Left ventricle myocardium inferior (tissue), 1 donor: Measurements from ENCODE around the gene CENPM. TPM values are rescaled to one million over a fixed set of nuclear protein-coding genes. Genes with fewer than 3 reads are reported as not detected.

Experiments used
- DNase-seq: peaks from one replicate; pipeline ENCODE4 v3.0.0-alpha.2; 2020
- H3K27ac ChIP-seq: fragments of 200-600 bp; replicated peaks from 2 replicates; pipeline ENCODE4 v1.8.0; 2021
- H3K27me3 ChIP-seq: fragments of 200-600 bp; 2 replicates; pipeline ENCODE4 v1.8.0; 2021; ENCODE audit warnings: low read depth
- H3K36me3 ChIP-seq: fragments of 200-600 bp; 2 replicates; pipeline ENCODE4 v1.8.0; 2021
- H3K4me1 ChIP-seq: fragments of 200-600 bp; 2 replicates; pipeline ENCODE4 v1.8.0; 2021
- H3K4me3 ChIP-seq: fragments of 200-600 bp; 2 replicates; pipeline ENCODE4 v1.8.0; 2021; ENCODE audit warnings: mild to moderate bottlenecking, moderate library complexity
- H3K9me3 ChIP-seq: fragments of 200-600 bp; replicated peaks from 2 replicates; pipeline ENCODE4 v1.8.0; 2021
- intact Hi-C: fragments of 100-400 bp; cut with micrococcal nuclease; formaldehyde crosslinking; loops from one replicate; pipeline ENCODE4 v1.11.0; 2022
- total RNA-seq: library from RNA; stranded (reverse); fragmentation: NEBNext Ultra II Directional; extraction: Animal tissue kit (Norgen Biotek cat#: 25700); gene quantifications from one replicate; pipeline ENCODE4 v1.2.1, GENCODE V29; 2021
- TF ChIP-seq, protein P1 (sequence below): fragments of 200-600 bp; IDR thresholded peaks from 2 replicates; pipeline ENCODE4 v1.8.0; 2021; ENCODE audit warnings: antibody characterized with exemption, mild to moderate bottlenecking, borderline replicate concordance
- donor health status: DM: no; HTN: yes; CAD: no; lungs with severe emphysema.

Gene CENPM
- total RNA-seq, 1 donor from 2014 or later, result 0.47 TPM

DNA sequence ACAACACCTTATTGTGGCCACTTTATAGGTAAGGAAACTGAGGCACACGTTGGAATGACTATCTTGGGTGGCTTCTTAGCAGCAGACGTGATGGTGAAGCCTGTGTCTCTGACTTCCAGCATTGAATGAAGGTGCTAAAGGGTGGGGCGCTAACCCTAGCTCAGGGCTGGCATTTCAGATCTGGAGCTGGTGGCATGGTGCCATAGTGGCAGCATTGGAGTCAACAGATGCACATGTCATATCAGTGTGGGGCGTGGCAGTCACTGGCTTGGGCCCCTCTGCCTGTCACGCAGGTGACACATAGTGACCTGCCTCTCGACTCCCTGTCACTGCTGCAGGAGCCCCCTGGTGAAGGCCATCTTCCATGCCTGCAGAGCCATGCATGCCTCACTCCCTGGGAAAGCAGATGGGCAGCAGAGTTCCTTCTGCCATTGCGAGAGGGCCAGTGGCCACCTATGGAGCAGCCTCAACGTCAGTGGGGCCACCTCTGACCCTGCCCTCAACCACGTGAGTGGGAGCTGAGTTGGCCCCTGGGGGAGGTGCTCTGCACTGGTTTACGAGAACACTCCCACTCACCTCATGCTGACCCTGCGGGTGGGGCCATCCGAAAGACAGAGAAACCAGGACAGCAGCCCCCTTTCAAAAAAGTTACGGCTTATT is 46.8 kb downstream of the CENPM start:
- peak overlapping the region; percentile 82 for H3K27ac ChIP-seq
- H3K4me3 ChIP-seq, result no peak overlapping the region
- intact Hi-C loops, result no loop called here

DNA sequence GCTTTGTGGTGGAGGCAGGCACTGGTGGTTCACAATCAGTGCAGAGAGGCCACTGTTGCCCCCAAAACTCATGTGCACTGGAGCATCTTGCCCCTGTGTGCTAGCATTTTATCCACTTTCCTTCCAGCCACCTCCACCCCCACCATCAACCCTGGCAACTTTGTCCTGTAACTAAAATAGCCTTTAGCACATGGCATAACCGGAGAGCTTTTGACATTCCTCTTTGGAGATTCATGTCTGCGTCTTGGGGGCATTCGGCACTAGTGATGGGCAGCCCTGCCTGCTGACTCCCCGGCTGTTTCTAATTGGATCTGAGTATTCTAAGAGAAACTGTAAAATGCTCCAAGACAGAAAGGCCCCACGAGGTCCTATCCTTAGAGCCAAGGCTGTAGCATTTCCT is 47.8 kb downstream of the CENPM start:
- Histone ChIP-seq H3K36me3 (peaks cover 71% of the 10 kb centered on the region), H3K4me3 (no peak overlapping the region), H3K4me1 (peaks cover 73% of the 10 kb centered on the region), H3K27ac (peak overlapping the region; percentile 82), H3K27me3 (no peaks in the 10 kb centered on the region), H3K9me3 (no peaks in the 10 kb centered on the region)
- no peak for DNase-seq
- TF ChIP-seq, protein P1, sequence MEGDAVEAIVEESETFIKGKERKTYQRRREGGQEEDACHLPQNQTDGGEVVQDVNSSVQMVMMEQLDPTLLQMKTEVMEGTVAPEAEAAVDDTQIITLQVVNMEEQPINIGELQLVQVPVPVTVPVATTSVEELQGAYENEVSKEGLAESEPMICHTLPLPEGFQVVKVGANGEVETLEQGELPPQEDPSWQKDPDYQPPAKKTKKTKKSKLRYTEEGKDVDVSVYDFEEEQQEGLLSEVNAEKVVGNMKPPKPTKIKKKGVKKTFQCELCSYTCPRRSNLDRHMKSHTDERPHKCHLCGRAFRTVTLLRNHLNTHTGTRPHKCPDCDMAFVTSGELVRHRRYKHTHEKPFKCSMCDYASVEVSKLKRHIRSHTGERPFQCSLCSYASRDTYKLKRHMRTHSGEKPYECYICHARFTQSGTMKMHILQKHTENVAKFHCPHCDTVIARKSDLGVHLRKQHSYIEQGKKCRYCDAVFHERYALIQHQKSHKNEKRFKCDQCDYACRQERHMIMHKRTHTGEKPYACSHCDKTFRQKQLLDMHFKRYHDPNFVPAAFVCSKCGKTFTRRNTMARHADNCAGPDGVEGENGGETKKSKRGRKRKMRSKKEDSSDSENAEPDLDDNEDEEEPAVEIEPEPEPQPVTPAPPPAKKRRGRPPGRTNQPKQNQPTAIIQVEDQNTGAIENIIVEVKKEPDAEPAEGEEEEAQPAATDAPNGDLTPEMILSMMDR, result no peak
- intact Hi-C loops, result no loop called here

More for the DNA sequence above, 46.8 kb downstream of the CENPM start:
- Histone ChIP-seq H3K4me1 (peaks cover 63% of the 10 kb centered on the region), H3K9me3 (no peaks in the 10 kb centered on the region), H3K36me3 (peaks cover 71% of the 10 kb centered on the region), H3K27me3 (no peaks in the 10 kb centered on the region)
- TF ChIP-seq, protein P1, result no peak
- peak; percentile 53 for DNase-seq

DNA sequence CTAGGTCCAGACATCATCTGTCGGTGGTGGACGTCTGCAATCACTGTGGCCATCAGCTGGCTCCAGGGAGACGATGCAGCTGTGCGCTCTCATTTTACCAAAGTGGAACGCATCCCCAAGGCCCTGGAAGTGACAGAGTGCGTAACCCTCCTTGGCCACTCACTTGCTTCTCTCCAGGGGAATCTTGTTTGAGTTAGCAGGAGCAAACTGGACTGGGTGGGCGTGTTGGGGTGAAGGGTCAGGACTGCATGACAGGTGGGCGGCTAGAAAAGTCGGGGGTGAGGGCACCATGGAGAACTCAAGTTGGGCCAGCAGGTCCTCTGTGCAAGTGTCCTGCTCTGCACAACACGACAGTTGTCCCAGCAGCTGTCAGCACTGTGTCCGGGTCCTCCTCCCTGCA is 48.3 kb downstream of the CENPM start:
- Histone ChIP-seq H3K27me3 (no peaks in the 10 kb centered on the region), H3K4me1 (peaks cover 73% of the 10 kb centered on the region), H3K36me3 (peaks cover 71% of the 10 kb centered on the region), H3K27ac (peak overlapping the region; percentile 82), H3K4me3 (no peak overlapping the region), H3K9me3 (no peaks in the 10 kb centered on the region)
- TF ChIP-seq, protein P1, result no peak
- intact Hi-C loops, result no loop called here
- no peak for DNase-seq

DNA sequence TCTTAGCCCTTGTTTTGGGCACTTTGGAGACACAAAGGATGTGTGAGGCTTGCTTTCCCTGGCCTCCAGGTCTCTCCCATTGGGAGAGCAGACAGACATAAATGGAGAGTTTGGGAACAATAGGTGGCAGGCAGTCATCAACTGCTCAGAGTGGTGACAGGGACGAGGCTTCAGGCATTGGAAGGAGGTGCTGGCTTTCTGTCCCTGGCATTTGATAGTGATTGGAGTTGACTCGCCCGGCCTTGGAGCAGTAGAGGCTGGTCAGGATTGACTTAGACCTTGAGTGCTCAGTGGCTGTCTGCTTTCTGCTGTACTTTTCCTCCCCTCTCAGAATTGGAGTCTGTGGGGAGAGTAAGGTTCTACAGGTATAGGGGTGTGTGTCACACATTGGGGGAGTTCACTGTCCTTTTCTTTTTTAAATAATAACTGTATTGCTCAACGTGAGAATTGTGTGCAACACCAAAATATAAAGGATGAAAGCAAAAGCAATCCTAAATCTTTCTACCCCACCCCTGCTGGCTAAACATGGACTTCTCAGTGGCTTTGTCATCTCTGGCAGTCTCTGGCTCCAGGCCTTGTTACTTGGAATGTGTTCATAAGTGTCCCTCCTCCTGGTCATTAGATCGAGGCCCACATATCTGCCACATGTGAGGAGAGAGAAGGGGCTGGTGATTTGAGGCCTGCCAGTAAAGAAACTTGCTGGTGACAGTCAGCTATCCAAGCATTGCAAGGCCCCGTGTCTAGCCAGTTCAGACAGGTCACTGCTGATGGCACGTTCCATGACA is 53.2 kb downstream of the CENPM start:
- intact Hi-C loops, result no loop called here
- Histone ChIP-seq H3K4me3 (no peak overlapping the region), H3K9me3 (no peaks in the 10 kb centered on the region), H3K36me3 (peaks cover 92% of the 10 kb centered on the region), H3K27me3 (no peaks in the 10 kb centered on the region), H3K27ac (peak overlapping the region; percentile 73), H3K4me1 (peaks cover 74% of the 10 kb centered on the region)
- TF ChIP-seq, protein P1, result no peak
- no peak for DNase-seq

DNA sequence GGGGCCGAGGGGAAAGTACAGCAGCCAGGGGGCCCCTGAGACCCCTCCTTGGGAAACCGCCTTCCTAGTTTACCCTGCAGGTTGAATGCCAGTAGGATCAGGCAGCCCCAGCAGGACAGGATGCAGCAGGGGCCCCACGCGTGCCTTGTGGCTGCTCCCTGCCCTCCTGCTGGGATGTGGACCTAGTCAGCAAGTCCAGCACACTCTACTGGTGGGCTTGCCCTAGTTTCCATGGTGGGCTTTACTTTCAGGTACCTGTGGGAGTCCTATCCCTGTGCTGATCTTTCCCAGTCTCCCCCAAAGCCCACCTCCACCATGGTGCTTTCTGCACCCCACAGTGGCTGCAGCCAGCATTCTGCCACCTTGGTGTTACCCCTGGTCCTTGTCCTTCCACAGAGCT is 54.2 kb downstream of the CENPM start:
- no peak for DNase-seq
- Histone ChIP-seq H3K27me3 (no peaks in the 10 kb centered on the region), H3K36me3 (peaks cover 92% of the 10 kb centered on the region), H3K4me1 (peaks cover 64% of the 10 kb centered on the region), H3K27ac (peak overlapping the region; percentile 73), H3K4me3 (no peak overlapping the region), H3K9me3 (no peaks in the 10 kb centered on the region)
- intact Hi-C loops, result no loop called here
- TF ChIP-seq, protein P1, result no peak
